Astrocyte (in vitro differentiated cells and primary cell): ENCODE data around the gene ACSL6. TPM values are rescaled to one million over a fixed set of nuclear protein-coding genes. Genes with fewer than 3 reads are reported as not detected.

Experiments
- DNase-seq: peaks from one replicate; pipeline ENCODE4 v3.0.0-alpha.2; 2010; ENCODE audit warnings: low read depth
- FAIRE-seq: peaks from 2 replicates; lab custom pipeline; 2011; peaks lifted over from hg19 to GRCh38; lab: Jason Lieb, UNC
- H2AFZ ChIP-seq: 2 replicates; pipeline ENCODE4 v1.6.0; 2012; ENCODE audit warnings: low read depth, low read length, inconsistent platforms
- H3K27ac ChIP-seq: 2 replicates; pipeline ENCODE4 v1.5.1; 2011; ENCODE audit warnings: low read depth, low read length, inconsistent platforms
- H3K27me3 ChIP-seq: 2 replicates; pipeline ENCODE4 v1.6.0; 2011; ENCODE audit warnings: low read length, inconsistent platforms; ENCODE audit not compliant: insufficient read depth
- H3K36me3 ChIP-seq: 2 replicates; pipeline ENCODE4 v1.5.1; 2011; ENCODE audit warnings: low read length, inconsistent platforms; ENCODE audit not compliant: insufficient read depth
- H3K4me1 ChIP-seq: 2 replicates; pipeline ENCODE4 v1.5.1; 2011; ENCODE audit warnings: low read length, inconsistent platforms; ENCODE audit not compliant: insufficient read depth
- H3K4me2 ChIP-seq: 2 replicates; pipeline ENCODE4 v1.6.0; 2012; ENCODE audit warnings: low read length, inconsistent platforms
- H3K4me3 ChIP-seq: 2 replicates; pipeline ENCODE4 v1.5.1; 2011; ENCODE audit warnings: low read depth, mild to moderate bottlenecking, low read length, inconsistent platforms; ENCODE audit not compliant: insufficient read depth
- H3K79me2 ChIP-seq: 2 replicates; pipeline ENCODE4 v1.6.0; 2012; ENCODE audit warnings: mild to moderate bottlenecking, low read length, inconsistent platforms; ENCODE audit not compliant: insufficient read depth
- H3K9ac ChIP-seq: 2 replicates; pipeline ENCODE4 v1.6.0; 2012; ENCODE audit warnings: mild to moderate bottlenecking, low read length, inconsistent platforms
- H3K9me3 ChIP-seq: 2 replicates; pipeline ENCODE4 v1.5.1; 2012; ENCODE audit warnings: low read depth, mild to moderate bottlenecking, low read length, inconsistent platforms; ENCODE audit not compliant: insufficient read depth
- H4K20me1 ChIP-seq: 2 replicates; pipeline ENCODE4 v1.6.0; 2012; ENCODE audit warnings: low read length, inconsistent platforms; ENCODE audit not compliant: insufficient read depth
- H3K27ac Mint-ChIP-seq: one replicate; pipeline ENCODE4 v1.8.0; 2021; ENCODE audit warnings: mild to moderate bottlenecking, mixed read lengths; ENCODE audit not compliant: unreplicated experiment
- H3K27me3 Mint-ChIP-seq: one replicate; pipeline ENCODE4 v1.8.0; 2021; ENCODE audit warnings: low read depth, mixed read lengths; ENCODE audit not compliant: unreplicated experiment
- H3K36me3 Mint-ChIP-seq: one replicate; pipeline ENCODE4 v1.8.0; 2021; ENCODE audit warnings: low read depth, mixed read lengths; ENCODE audit not compliant: unreplicated experiment
- H3K4me1 Mint-ChIP-seq: one replicate; pipeline ENCODE4 v1.8.0; 2021; ENCODE audit warnings: low read depth, mixed read lengths; ENCODE audit not compliant: unreplicated experiment
- H3K4me3 Mint-ChIP-seq: one replicate; pipeline ENCODE4 v1.8.0; 2021; ENCODE audit warnings: mild to moderate bottlenecking, moderate library complexity, mixed read lengths; ENCODE audit not compliant: unreplicated experiment
- H3K9me3 Mint-ChIP-seq: one replicate; pipeline ENCODE4 v1.8.0; 2021; ENCODE audit warnings: mild to moderate bottlenecking, mixed read lengths; ENCODE audit not compliant: unreplicated experiment
- CTCF ChIP-seq: IDR thresholded peaks from 2 replicates; pipeline ENCODE4 v1.5.1; 2011; ENCODE audit warnings: low read depth, mild to moderate bottlenecking, inconsistent platforms, low read length, moderate library complexity; ENCODE audit not compliant: insufficient read depth
- EZH2 ChIP-seq: IDR thresholded peaks from 2 replicates; pipeline ENCODE4 v1.6.1; 2012; ENCODE audit warnings: mild to moderate bottlenecking, low read length, inconsistent platforms; ENCODE audit not compliant: insufficient read depth
- total RNA-seq: library from RNA; stranded (reverse); gene quantifications from 2 replicates; pipeline ENCODE4 v1.2.1, GENCODE V29; 2021

The ACSL6 gene
- total RNA-seq, 1 donor from 2014 or later = 0.07 TPM

- Histone ChIP-seq H3K4me3 (no peak overlapping the region), H3K4me2 (no peak overlapping the region), H4K20me1 (no peaks in the 10 kb centered on the region), H3K9ac (no peak overlapping the region), H3K27me3 (peaks cover 7% of the 10 kb centered on the region), H3K9me3 (no peaks in the 10 kb centered on the region), H3K36me3 (no peaks in the 10 kb centered on the region), H2AFZ (no peak overlapping the region), H3K79me2 (no peaks in the 10 kb centered on the region), H3K4me1 (peaks cover 8% of the 10 kb centered on the region), H3K27ac (no peak overlapping the region)
- no peak overlapping the region for H3K4me3 Mint-ChIP-seq
- no peak for TF ChIP-seq EZH2
- no peak for TF ChIP-seq CTCF
- no peak overlapping the region for H3K27ac Mint-ChIP-seq
- FAIRE-seq (no peak), DNase-seq (no peak)
- no peaks in the 10 kb centered on the region for H3K9me3 Mint-ChIP-seq
- H3K27me3 Mint-ChIP-seq = peaks cover 44% of the 10 kb centered on the region
- H3K4me1 Mint-ChIP-seq = peaks cover 15% of the 10 kb centered on the region
- peaks cover 1% of the 10 kb centered on the region for H3K36me3 Mint-ChIP-seq
These were observed 5.9 kb downstream of the ACSL6 start for GRCh38 chr5:132005591-132005990.

DNA sequence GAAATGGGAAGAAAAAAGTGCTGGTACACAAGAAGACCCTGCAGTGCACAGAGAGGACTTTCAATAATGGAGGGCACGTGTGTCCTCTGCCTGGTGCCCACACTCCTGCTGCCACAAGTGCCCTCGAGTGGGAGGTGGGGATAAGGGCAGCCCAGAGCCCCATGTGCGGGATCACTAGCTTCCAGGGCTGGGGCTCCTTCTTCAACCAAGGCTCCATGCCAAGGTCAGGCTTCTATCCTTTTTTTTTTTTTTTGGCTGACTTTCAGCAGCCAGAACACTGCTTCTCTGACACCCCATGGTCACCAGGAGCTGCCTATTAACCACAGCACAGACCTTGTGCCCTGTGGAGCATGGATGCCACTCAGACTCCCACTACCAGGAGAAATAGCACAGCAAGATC lies 7.5 kb downstream of the ACSL6 start:
- Histone ChIP-seq H3K4me2 (no peak overlapping the region), H2AFZ (no peak overlapping the region), H3K9me3 (no peaks in the 10 kb centered on the region), H3K4me1 (peaks cover 8% of the 10 kb centered on the region), H3K36me3 (no peaks in the 10 kb centered on the region), H3K9ac (no peak overlapping the region), H3K79me2 (no peaks in the 10 kb centered on the region), H3K27me3 (no peaks in the 10 kb centered on the region), H4K20me1 (no peaks in the 10 kb centered on the region), H3K4me3 (no peak overlapping the region), H3K27ac (no peak overlapping the region)
- Mint-ChIP-seq H3K27me3 (peaks cover 32% of the 10 kb centered on the region), H3K36me3 (peaks cover 1% of the 10 kb centered on the region), H3K9me3 (no peaks in the 10 kb centered on the region), H3K4me1 (peaks cover 15% of the 10 kb centered on the region), H3K27ac (no peak overlapping the region), H3K4me3 (no peak overlapping the region)
- TF ChIP-seq EZH2 (no peak), CTCF (no peak)
- FAIRE-seq = no peak
- no peak for DNase-seq

DNA sequence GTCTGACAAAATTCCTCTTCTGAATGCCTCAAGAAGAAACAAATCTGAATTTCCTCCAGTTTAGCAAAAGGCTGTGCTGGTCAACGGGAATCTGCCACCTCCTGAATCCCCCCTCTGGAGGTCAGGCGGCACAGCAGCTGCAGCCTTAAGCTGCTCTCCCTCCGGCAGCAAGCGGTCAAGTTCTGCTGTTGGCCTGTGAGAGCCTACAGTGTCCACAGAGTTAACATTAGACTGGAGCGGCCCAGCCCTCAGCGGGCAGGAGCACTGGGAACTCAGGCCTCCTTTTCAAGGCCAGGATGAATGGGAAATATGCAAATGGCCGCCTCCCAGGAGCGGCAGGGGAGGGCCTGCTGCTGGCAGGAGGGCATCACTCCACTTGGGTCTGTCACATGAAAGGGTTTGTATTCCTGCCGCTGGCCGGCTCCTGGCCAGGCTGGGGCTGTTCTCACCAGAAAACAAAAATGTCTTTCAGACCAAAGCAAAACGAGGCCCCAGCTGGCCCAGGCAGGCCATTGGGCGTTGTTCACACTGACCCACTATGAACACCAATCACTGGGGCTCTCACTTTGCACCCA lies 8.2 kb downstream of the ACSL6 start:
- FAIRE-seq = no peak
- peak overlapping the region; percentile 53 for H2AFZ ChIP-seq
- no peak for DNase-seq

More for the DNA sequence above, 8.2 kb downstream of the ACSL6 start:
- no peaks in the 10 kb centered on the region for H3K79me2 ChIP-seq
- no peak overlapping the region for H3K4me3 Mint-ChIP-seq
- no peaks in the 10 kb centered on the region for H3K9me3 ChIP-seq
- no peaks in the 10 kb centered on the region for H4K20me1 ChIP-seq
- no peak overlapping the region for H3K4me3 ChIP-seq
- no peak overlapping the region for H3K27ac ChIP-seq
- TF ChIP-seq EZH2 (no peak), CTCF (no peak)
- H3K4me1 ChIP-seq = peaks cover 8% of the 10 kb centered on the region
- H3K36me3 Mint-ChIP-seq = peaks cover 1% of the 10 kb centered on the region
- peaks cover 15% of the 10 kb centered on the region for H3K4me1 Mint-ChIP-seq
- H3K4me2 ChIP-seq = no peak overlapping the region
- H3K27me3 ChIP-seq = peaks cover 2% of the 10 kb centered on the region
- no peaks in the 10 kb centered on the region for H3K9me3 Mint-ChIP-seq
- peaks cover 32% of the 10 kb centered on the region for H3K27me3 Mint-ChIP-seq
- H3K27ac Mint-ChIP-seq = no peak overlapping the region
- H3K36me3 ChIP-seq = no peaks in the 10 kb centered on the region
- no peak overlapping the region for H3K9ac ChIP-seq
